Activated naive CD4-positive, alpha-beta T cell treated with anti-CD3 and anti-CD28 coated beads, Interleukin-2, amount 50 U/mL, for 16 hours (primary cell): ENCODE measurements around the gene FIP1L1.
"Not testable (repeated sequence)": the region's sequence is repeated elsewhere in the genome, so short reads cannot be mapped to it uniquely, and the experiment has no call there.

Experiments
- DNase-seq: peaks from one replicate; pipeline ENCODE4 v3.0.0-alpha.2; 2020

The FIP1L1 gene

GRCh38 chr4:53377319-53378170 lies at the start of gene FIP1L1:
FIP1L1 (plus strand) TSS chr4:53377641; CDS start chr4:53377839, 198 bp downstream.
- DNase-seq = peak; percentile 95

- not testable (repeated sequence) for DNase-seq
These were observed 42.5 kb upstream of the FIP1L1 start for GRCh38 chr4:53334916-53335315.

GRCh38 chr4:53340145-53340544 lies 37.3 kb upstream of the FIP1L1 start:
- DNase-seq = not testable (repeated sequence)

DNA sequence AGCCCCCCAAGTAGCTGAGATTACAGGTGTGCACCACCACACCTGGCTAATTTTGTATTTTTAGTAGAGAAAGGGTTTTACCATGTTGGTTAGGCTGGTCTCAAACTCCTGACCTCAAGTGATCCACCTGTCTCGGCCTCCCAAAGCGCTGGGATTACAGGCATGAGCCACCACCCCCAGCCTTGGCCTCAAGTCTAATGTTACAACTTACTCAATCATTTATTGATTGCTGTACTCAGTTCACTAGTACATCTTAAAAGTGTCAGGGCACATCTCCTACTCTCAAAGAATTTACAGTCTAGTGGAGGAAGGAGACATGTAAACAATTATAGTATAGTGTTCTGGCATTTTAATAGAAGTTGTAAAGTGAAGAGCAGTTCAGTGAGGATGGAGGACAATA lies 31.0 kb upstream of the FIP1L1 start:
- not testable (repeated sequence) for DNase-seq

- no peak for DNase-seq
These were observed 30.3 kb upstream of the FIP1L1 start for GRCh38 chr4:53346920-53347852.

DNA sequence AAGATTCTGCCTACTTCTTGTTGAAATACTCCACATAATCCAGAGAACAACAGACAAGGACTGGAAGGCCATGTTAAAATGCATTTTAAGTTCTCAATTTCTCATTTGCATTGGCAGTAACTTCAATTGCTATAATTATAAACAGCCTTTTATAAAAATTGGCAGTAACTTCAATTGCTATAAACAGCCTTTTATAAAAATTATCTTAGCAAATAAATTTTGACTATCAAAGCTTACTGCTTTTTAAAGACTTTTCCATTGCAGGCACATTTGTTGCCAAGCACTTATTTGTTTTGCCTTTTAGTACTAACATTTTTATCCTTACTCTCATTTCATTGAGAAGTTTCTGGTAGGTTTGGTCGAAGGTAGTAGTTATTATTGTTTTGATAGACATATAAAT lies 29.4 kb upstream of the FIP1L1 start:
- DNase-seq = no peak

DNA sequence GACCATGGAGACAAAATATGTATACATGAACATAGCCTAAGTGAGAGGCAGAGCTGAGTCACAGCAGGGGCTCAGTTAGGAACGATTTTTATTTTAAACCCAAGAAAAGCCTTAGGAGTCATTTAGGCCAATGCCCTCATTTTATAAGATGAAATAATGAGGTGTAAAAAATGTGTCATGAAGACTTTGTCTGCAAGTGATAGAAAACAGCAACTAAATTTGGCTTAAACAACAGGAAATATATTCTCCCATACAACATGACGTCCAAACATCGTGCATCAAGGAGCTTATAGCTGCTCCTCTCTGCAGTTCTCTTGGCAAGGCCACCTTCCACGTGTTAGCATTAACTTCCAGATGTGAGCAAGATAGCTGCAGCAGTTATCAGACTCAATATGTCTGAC lies 28.4 kb upstream of the FIP1L1 start:
- no peak for DNase-seq

DNA sequence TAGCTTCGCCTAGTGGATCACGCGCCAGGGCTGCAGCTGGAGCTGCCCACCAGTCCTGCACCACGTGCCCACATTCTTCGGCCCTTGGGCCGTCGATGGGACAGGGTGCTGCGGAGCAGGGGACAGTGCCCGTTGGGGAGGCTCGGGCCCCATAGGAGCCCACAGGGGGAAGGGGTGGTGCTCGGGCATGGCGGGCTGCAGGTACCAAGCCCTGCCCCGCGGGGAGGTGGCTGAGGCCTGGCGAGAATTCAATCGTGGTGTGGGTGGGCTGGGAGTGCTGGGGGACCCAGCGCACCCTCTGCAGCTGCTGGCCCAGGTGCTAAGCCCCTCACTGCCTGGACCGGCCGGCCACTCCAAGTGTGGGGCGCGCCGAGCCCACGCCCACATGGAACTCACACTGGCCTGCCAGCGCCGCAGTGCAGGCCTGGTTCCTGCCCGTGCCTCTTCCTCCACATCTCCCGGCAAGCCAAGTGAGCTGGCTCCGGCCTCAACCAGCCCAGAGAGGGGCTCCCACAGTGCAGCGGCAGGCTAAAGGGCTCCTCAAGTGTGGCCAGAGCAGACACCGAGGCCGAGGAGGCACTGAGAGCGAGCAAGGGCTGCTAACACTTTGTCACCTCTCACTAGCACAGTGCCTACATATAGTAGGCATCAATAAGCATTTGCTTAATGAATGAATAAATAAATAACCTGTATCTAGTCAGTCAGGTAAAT lies 23.3 kb upstream of the FIP1L1 start:
- DNase-seq = no peak

DNA sequence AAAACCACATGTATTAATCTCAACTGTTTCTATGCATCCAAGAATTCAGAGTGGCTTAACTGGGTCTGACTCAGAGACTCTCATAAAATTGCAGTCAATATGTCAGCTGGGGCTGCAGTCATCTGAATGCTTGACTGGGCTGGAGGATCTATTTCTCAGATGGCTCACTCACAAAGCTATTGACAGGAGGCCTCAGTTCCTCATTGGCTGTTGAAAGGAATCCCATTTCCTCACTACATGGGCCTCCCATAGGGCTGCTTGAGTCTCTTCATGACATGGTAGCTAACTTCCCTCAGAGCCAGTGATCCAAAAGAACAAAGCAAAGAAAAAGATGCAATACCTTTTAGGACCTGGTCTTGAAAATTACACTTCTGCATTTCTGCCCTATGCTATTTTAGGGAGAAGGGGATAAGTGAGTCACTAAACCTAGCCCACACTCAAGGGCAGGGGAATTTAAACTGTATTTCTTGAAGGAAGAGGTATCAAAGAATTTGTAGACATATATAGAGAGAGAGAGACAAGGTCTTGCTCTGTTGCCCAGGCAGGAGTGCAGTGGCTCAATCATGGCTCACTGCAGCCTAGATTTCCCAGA lies 21.4 kb upstream of the FIP1L1 start:
- DNase-seq = no peak

GRCh38 chr4:53361451-53361850 lies 16.0 kb upstream of the FIP1L1 start:
- no peak for DNase-seq

GRCh38 chr4:53362093-53362492 lies 15.3 kb upstream of the FIP1L1 start:
- DNase-seq = no peak

GRCh38 chr4:53364624-53365023 lies 12.8 kb upstream of the FIP1L1 start:
- DNase-seq = no peak

GRCh38 chr4:53365121-53365485 lies 12.3 kb upstream of the FIP1L1 start:
- no peak for DNase-seq

- DNase-seq = peak; percentile 93
These were observed 11.7 kb upstream of the FIP1L1 start, which contains the start of gene SCFD2 for GRCh38 chr4:53365486-53366300. SCFD2 (minus strand) TSS chr4:53366061.

- no peak for DNase-seq
These were observed 11.1 kb upstream of the FIP1L1 start for GRCh38 chr4:53366301-53366716.

DNA sequence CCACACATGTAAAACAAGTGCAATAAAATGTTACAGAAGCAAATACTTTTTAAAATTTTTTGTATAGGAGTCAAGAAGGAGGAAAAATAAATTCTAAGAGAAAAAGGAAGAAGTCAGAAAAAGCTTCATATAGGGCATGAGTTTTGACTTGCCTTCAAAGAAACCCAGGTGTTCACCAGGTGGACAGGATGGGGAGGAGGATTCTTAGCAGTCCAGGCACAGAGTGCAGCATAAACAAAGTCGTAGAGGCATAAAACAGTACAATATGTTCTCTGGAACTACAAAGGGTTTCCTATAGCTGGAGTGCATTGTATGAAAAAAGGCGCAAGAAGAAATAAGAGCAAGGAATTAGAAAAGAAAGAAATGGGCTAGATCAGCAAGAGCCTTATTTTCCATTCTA lies 9.7 kb upstream of the FIP1L1 start:
- no peak for DNase-seq

DNA sequence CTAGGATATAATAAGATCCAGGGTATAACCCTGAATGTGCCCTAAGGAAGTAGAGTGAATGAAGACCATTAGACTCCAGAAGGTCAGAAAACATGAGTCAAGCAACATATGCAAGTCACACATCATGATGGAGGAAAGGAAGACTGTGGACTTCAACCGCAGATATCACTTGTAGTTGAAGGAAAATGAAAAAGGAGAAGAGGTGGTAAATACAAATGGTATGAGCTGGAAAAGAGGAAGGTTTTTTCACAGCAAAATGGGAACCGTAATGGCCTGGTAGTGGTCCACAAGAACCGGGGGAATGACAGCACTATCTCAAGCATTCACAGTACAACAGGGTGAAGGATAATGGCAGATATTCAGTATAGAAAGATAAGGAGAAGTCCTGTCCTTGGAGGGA lies 6.4 kb upstream of the FIP1L1 start:
- DNase-seq = no peak

DNA sequence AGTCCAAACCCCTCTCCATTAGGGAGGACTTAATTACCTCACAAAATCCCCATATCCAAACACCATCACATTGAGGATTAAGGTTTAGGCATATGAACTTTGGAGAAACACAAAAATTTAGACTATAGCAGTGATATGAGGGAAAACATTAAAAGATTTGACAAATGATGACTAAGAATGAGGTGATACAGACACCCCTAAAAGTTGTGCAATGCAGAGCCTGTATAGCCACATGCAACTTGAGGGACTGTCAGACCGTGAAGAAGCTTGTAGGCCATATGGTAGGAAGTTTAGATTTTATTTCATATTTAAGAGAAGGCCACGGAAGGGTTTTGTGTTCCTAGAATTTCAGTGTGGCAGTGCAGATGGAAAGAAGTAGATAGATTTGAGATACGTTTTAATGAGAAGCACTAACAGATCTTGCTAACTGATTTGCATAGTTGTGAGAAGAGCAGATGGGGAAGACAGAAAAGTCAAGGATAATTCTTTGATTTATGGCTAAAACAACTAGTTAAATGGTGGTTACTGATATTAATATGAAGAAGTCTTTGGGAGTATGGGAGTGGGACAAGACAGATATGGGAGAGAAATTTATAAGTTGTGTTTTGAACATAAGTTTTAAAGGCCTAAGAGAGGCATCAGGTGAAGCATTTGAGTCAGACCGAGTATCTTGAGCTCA lies 5.5 kb upstream of the FIP1L1 start:
- DNase-seq = no peak

DNA sequence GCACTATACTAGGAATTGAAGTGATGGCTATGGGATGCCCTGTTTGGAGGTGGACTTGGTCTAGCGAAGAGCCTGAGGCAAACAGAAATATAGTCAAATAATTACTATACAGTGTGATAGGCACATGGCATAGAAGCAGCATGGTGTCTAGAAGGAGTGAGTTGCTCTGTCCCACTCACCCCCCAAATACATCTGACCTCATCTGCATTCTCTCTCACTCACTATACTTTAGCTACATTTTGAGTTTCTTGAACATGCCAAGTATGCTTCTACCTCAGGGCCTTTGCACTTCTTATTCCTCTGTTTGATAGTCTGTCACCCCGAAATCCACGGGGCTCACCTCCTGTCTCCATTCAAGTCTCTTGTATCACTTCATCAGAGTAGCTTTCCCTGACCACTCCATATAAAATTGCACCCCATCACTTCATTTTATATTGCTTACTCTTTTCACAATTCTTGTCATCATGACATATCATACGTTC lies 2.6 kb upstream of the FIP1L1 start:
- DNase-seq = no peak

DNA sequence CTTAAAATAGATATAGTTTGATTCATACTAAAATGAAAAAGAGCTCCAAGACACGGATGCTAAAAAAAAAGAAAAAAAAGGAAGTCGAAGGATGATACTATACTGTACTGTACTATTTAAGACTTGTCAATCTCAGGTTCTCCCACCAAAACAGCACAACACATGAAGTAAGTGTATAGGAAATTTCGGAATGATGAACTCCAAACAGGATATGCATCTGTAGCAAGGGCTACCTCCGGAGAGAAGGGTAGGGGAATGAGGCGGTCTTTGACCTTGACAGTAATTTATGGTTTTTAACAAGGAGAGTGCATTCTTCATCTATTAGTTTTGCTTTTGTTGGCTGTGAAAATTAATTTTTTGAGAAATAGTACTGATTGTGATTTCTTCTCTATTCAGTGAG lies 541 bp upstream of the FIP1L1 start:
- no peak for DNase-seq

- no peak for DNase-seq
These were observed 686 bp downstream of the FIP1L1 start for GRCh38 chr4:53378171-53378482.
